Progenitor cell of endocrine pancreas (in vitro differentiated cells): ENCODE measurements around the gene PRRG2. TPM values are rescaled to one million over a fixed set of nuclear protein-coding genes. Genes with fewer than 3 reads are reported as not detected.

Experiments used
- DNase-seq: peaks from one replicate; pipeline ENCODE4 v3.0.0; 2021; ENCODE audit warnings: low spot score; ENCODE audit not compliant: unreplicated experiment
- H3K27ac Mint-ChIP-seq: 2 replicates; pipeline ENCODE4 v1.8.0; 2021; ENCODE audit warnings: mild to moderate bottlenecking, moderate library complexity, mixed read lengths
- H3K27me3 Mint-ChIP-seq: 2 replicates; pipeline ENCODE4 v1.8.0; 2021; ENCODE audit warnings: mixed read lengths
- H3K36me3 Mint-ChIP-seq: 2 replicates; pipeline ENCODE4 v1.8.0; 2022; ENCODE audit warnings: mixed read lengths; ENCODE audit not compliant: insufficient read depth
- H3K4me1 Mint-ChIP-seq: 2 replicates; pipeline ENCODE4 v1.8.0; 2021; ENCODE audit warnings: low read depth, mixed read lengths
- H3K4me3 Mint-ChIP-seq: 2 replicates; pipeline ENCODE4 v1.8.0; 2021; ENCODE audit warnings: low read depth, mild to moderate bottlenecking, moderate library complexity, mixed read lengths
- H3K9me3 Mint-ChIP-seq: 2 replicates; pipeline ENCODE4 v1.8.0; 2021; ENCODE audit warnings: low read depth, mixed read lengths
- total RNA-seq: library from RNA; stranded (reverse); gene quantifications from 2 replicates; pipeline ENCODE4 v1.2.1, GENCODE V29; 2021
- TF ChIP-seq, protein P1 (sequence below): fragments of 200-600 bp; sonication (generic); IDR thresholded peaks from one replicate; pipeline ENCODE4 v1.5.0; 2021; ENCODE audit warnings: antibody characterized with exemption, mild to moderate bottlenecking; ENCODE audit not compliant: unreplicated experiment

Gene PRRG2
- total RNA-seq, 1 donor from 2014 or later = 6.8 TPM

GRCh38 chr19:49539192-49539952 lies 41.7 kb upstream of the PRRG2 start:
- peaks cover 3% of the 10 kb centered on the region for H3K27me3 Mint-ChIP-seq
- peaks cover 1% of the 10 kb centered on the region for H3K4me1 Mint-ChIP-seq
- H3K36me3 Mint-ChIP-seq = peaks cover 17% of the 10 kb centered on the region
- no peaks in the 10 kb centered on the region for H3K9me3 Mint-ChIP-seq
- DNase-seq = no peak
- H3K4me3 Mint-ChIP-seq = no peak overlapping the region
- no peak overlapping the region for H3K27ac Mint-ChIP-seq
- TF ChIP-seq, protein P1, sequence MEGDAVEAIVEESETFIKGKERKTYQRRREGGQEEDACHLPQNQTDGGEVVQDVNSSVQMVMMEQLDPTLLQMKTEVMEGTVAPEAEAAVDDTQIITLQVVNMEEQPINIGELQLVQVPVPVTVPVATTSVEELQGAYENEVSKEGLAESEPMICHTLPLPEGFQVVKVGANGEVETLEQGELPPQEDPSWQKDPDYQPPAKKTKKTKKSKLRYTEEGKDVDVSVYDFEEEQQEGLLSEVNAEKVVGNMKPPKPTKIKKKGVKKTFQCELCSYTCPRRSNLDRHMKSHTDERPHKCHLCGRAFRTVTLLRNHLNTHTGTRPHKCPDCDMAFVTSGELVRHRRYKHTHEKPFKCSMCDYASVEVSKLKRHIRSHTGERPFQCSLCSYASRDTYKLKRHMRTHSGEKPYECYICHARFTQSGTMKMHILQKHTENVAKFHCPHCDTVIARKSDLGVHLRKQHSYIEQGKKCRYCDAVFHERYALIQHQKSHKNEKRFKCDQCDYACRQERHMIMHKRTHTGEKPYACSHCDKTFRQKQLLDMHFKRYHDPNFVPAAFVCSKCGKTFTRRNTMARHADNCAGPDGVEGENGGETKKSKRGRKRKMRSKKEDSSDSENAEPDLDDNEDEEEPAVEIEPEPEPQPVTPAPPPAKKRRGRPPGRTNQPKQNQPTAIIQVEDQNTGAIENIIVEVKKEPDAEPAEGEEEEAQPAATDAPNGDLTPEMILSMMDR = no peak

DNA sequence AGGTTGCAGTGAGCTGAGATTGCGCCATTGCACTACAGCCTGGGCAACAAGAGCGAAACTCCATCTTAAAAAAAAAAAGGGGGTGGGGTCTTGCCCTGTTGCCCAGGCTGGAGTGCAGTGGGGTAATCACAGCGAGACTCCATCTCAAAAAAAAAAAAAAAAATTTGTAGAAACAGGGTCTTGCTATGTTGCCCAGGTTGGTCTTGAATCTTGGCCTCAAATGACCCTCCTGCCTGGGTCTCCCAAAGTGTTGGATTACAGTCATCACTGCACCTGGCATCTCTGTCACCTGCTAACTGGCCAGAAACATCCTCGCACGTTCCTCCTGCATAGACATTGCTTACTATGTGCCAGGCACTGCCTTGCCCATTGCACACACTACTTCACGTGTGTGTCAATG lies 39.2 kb upstream of the PRRG2 start:
- Mint-ChIP-seq H3K4me3 (no peak overlapping the region), H3K27me3 (no peaks in the 10 kb centered on the region), H3K27ac (no peak overlapping the region), H3K4me1 (peaks cover 4% of the 10 kb centered on the region), H3K36me3 (peaks cover 9% of the 10 kb centered on the region), H3K9me3 (no peaks in the 10 kb centered on the region)
- DNase-seq = no peak
- TF ChIP-seq, protein P1 = no peak

DNA sequence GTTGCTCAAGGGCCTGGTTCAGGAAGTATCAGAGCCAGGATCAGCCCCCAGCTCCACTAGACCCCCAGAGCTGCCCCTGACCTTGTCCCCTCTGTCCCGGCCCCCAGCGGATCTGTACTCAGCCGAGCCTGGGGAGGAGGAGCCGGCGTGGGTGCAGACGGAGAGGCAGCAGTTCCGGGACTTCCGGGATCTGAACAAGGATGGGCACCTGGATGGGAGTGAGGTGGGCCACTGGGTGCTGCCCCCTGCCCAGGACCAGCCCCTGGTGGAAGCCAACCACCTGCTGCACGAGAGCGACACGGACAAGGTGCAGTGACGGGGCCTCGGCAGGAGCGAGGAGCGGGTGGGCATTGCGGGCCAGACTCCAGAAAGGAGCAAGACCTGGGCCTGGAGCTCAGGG lies 38.7 kb upstream of the PRRG2 start:
- Mint-ChIP-seq H3K27ac (no peak overlapping the region), H3K4me3 (no peak overlapping the region), H3K36me3 (peaks cover 7% of the 10 kb centered on the region)

GRCh38 chr19:49543032-49543431 lies 38.1 kb upstream of the PRRG2 start:
- Mint-ChIP-seq H3K27me3 (no peaks in the 10 kb centered on the region), H3K9me3 (no peaks in the 10 kb centered on the region), H3K27ac (no peak overlapping the region), H3K4me1 (peaks cover 6% of the 10 kb centered on the region), H3K4me3 (no peak overlapping the region), H3K36me3 (peaks cover 7% of the 10 kb centered on the region)
- DNase-seq = no peak
- TF ChIP-seq, protein P1 = no peak

More for the DNA sequence above, 38.7 kb upstream of the PRRG2 start:
- TF ChIP-seq, protein P1 = no peak
- H3K27me3 Mint-ChIP-seq = no peaks in the 10 kb centered on the region
- no peaks in the 10 kb centered on the region for H3K9me3 Mint-ChIP-seq
- no peak for DNase-seq
- peaks cover 6% of the 10 kb centered on the region for H3K4me1 Mint-ChIP-seq

GRCh38 chr19:49544154-49544553 lies 37.0 kb upstream of the PRRG2 start:
- DNase-seq = no peak
- H3K27me3 Mint-ChIP-seq = no peaks in the 10 kb centered on the region
- peak overlapping the region; percentile 65 for H3K27ac Mint-ChIP-seq
- H3K4me3 Mint-ChIP-seq = no peak overlapping the region
- TF ChIP-seq, protein P1 = no peak
- peaks cover 8% of the 10 kb centered on the region for H3K4me1 Mint-ChIP-seq
- H3K9me3 Mint-ChIP-seq = no peaks in the 10 kb centered on the region
- H3K36me3 Mint-ChIP-seq = peaks cover 9% of the 10 kb centered on the region
